ENCODE measurements around the gene SRGAP3. TPM values are rescaled to one million over a fixed set of nuclear protein-coding genes. Genes with fewer than 3 reads are reported as not detected.
A peak's percentile ranks its signal among the peaks of the same experiment; 100 is the strongest.

Gene SRGAP3
- total and polyA plus RNA-seq, 3 donors from 2014 or later, result 16.5 to 65.9 (median 58.5) TPM

DNA sequence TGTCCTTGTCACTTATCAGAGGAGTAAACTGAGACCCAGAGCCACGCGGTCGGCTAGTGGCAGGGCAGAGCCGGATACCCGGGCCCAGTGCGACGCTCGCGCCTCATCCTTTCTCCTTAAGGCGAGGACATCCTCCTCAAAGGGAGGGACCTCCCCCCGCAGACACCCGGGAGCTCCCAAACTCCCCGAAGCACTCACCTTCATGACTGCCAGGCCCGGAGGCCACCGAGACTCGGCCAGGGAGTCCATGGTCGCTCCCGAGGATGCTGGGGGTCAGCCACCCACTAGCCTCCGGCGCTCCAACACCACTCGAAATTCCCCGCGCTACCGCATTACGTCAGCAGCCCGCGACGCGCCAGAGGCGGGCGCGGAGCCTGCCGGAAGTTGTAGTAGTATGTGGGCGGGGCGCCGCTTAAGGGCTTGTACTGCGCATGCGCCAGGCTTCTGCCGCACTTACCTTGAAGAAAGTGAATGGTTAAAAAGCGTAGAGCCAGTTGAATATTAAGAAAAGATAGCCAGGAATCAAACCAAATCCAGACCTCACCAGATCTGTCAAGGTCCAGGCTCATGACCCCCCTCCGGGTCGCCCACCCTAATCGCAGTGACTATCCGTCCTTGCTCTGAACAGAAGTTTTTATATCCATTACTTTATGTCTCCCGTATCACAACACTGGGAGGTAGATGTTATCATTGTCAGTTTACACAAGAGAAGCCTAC lies 286.2 kb downstream of the SRGAP3 start, which contains the start of gene RAD18:
Gene RAD18 (minus strand): TSS at position 336 of the 717 bp plus-strand sequence. CDS start 87 bp downstream, at position 249.
- H3K9me3 ChIP-seq, result no peaks in the 10 kb centered on the region
- peak within 1 kb of the TSS; percentile 64 to 76 for H3K4me3 ChIP-seq
- H3K36me3 ChIP-seq (ENCODE audit: low read depth, missing control alignments), result no peaks in the 10 kb centered on the region
- intact Hi-C loops (cut with DNase I; ENCODE audit: low total_unique reads), result no loop called here
- 1% methylated on average over 16 to 44 of the region's 45 CpGs for WGBS, 2 donors
- peak; percentile 93 for DNase-seq
- H3K27me3 ChIP-seq, result no peaks in the 10 kb centered on the region
- H3K27ac ChIP-seq, result peak within 1 kb of the TSS; percentile 48 to 76
- TF ChIP-seq, protein P1, sequence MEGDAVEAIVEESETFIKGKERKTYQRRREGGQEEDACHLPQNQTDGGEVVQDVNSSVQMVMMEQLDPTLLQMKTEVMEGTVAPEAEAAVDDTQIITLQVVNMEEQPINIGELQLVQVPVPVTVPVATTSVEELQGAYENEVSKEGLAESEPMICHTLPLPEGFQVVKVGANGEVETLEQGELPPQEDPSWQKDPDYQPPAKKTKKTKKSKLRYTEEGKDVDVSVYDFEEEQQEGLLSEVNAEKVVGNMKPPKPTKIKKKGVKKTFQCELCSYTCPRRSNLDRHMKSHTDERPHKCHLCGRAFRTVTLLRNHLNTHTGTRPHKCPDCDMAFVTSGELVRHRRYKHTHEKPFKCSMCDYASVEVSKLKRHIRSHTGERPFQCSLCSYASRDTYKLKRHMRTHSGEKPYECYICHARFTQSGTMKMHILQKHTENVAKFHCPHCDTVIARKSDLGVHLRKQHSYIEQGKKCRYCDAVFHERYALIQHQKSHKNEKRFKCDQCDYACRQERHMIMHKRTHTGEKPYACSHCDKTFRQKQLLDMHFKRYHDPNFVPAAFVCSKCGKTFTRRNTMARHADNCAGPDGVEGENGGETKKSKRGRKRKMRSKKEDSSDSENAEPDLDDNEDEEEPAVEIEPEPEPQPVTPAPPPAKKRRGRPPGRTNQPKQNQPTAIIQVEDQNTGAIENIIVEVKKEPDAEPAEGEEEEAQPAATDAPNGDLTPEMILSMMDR (IDR thresholded peaks at IDR 0.05), result no peak
- TF ChIP-seq POLR2A (IDR thresholded peaks at IDR 0.05), result no peak
- H3K4me1 ChIP-seq, result peaks cover 7% of the 10 kb centered on the region

DNA sequence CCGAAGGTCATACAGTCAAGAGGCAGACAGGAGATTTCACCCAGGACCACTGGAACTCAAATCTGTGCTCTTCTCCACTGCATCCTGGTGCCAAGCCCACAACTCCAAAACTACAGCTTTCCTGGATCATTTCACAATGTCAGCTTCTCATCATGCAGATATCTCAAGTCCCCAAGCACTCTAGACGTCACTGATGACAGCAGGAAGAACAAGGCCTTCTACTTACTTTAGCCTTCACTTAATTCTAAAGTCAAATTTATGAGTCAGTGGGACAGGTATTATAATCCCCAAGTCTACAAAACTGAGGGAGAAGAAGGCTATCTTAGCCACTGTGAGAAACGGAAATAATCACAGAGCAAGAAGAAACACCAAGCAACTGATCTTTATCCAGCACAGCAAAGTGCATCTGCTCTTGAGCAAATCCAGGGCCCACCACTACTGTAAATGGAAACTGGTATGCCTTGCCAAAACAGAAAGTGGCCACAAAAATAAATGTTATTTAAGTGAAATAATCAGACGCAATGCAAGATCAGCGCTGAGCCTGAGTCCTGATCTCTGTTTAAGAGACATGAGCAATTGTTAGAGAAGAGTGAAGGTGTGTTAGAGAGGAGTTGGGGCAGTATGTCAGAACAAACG lies 287.1 kb downstream of the SRGAP3 start:
- Histone ChIP-seq H3K36me3 (ENCODE audit: low read depth, missing control alignments) (no peaks in the 10 kb centered on the region), H3K9me3 (no peaks in the 10 kb centered on the region), H3K27ac (no peak overlapping the region), H3K27me3 (no peaks in the 10 kb centered on the region), H3K4me3 (peak overlapping the region; percentile 64 to 76), H3K4me1 (peaks cover 7% of the 10 kb centered on the region)
- intact Hi-C loops (cut with DNase I; ENCODE audit: low total_unique reads), result no loop called here
- TF ChIP-seq POLR2A (IDR thresholded peaks at IDR 0.05), result no peak
- TF ChIP-seq, protein P1 (IDR thresholded peaks at IDR 0.05), result no peak
- 17 to 20% methylated on average over 6 of the region's 6 CpGs for WGBS, 2 donors
- no peak for DNase-seq

DNA sequence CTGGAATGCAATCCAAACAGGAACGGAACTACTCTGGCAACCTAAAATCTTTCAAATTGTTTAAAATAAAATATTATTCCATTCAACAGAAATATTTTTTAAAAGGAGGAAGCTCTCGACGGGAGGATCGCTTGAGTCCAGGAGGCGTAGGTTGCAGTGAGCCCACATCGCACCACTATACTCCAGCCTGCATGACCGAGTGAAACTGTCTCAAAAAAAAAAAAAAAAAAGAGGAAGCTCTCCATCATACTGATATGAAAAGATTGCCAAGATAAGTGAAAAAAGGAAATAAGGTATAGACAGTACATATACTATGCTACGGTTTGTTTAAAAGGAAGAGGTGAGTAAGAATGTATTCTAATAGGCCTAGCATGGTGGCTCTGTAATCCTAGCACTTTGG lies 289.8 kb downstream of the SRGAP3 start:
- WGBS, 2 donors, result 82 to 90% methylated on average over 8 of the region's 8 CpGs
- Histone ChIP-seq H3K4me1 (peaks cover 7% of the 10 kb centered on the region), H3K36me3 (ENCODE audit: low read depth, missing control alignments) (no peaks in the 10 kb centered on the region), H3K27ac (no peak overlapping the region), H3K27me3 (no peaks in the 10 kb centered on the region), H3K4me3 (no peak overlapping the region), H3K9me3 (no peaks in the 10 kb centered on the region)
- no peak for DNase-seq
- TF ChIP-seq, protein P1 (IDR thresholded peaks at IDR 0.05), result no peak
- TF ChIP-seq POLR2A (IDR thresholded peaks at IDR 0.05), result no peak
- intact Hi-C loops (cut with DNase I; ENCODE audit: low total_unique reads), result no loop called here

DNA sequence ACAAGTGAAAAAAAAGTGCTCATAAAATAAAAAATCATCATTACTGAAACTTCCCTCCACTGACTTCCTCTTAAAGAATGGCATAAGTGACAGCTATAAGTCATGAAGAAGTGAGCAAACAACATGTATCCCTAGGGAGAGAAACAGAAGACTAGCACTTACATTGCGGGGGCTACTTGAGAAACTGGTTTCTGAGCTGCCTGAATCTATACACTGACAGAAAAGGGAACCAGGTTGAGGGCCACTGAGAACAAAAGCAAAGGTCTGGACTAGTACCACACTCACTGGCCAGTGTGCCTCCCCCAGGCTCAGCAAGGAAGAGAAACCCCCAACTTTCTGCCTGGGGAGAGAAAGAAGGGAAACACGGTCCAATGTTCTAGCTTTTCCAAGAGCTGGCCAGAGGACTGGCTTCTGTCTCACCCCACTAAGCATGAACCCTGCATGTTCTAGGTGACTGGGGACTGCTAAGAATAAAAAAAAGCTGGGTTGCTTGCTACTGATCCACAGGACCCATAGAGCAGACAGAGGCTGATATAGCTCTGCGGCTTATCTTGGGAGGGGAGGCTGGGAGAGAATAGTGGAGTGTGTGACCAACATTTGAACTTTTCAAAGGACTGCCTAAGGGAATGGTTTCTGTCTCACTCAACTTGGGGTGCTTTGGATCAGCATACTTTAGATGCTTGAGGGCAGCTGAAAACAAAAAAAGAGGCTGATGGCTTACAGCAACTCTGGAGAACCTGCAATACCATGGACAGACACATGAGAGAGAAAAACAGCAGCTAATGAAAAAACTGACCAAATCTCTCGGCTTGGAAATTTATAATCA lies 294.3 kb downstream of the SRGAP3 start:
- Histone ChIP-seq H3K4me1 (no peaks in the 10 kb centered on the region), H3K9me3 (no peaks in the 10 kb centered on the region), H3K27ac (no peak overlapping the region), H3K27me3 (no peaks in the 10 kb centered on the region), H3K4me3 (no peak overlapping the region), H3K36me3 (ENCODE audit: low read depth, missing control alignments) (no peaks in the 10 kb centered on the region)
- intact Hi-C loops (cut with DNase I; ENCODE audit: low total_unique reads), result no loop called here
- no peak for TF ChIP-seq POLR2A (IDR thresholded peaks at IDR 0.05)
- WGBS, 2 donors, result 80% methylated on average over 4 of the region's 4 CpGs
- no peak for DNase-seq

DNA sequence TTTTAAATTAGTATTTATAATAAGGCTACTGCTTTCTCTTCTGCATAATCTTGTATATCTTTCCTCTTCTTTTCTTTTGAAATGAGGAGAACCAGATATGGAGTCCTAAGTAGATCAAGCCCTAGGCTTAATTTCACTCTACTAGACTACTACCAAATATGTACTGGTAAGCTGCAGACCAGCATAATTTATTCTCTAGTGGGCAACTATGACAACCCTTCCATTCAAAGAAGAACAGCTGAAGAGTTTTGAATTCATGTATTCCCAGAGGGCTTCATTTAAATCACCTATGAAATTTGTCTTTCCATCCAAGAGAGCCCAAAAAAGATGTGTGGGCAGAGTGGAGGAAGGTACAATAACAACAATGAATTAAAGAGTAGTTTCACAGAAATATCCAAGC lies 296.1 kb downstream of the SRGAP3 start:
- Histone ChIP-seq H3K27me3 (no peaks in the 10 kb centered on the region), H3K36me3 (ENCODE audit: low read depth, missing control alignments) (no peaks in the 10 kb centered on the region), H3K4me1 (no peaks in the 10 kb centered on the region)

More for the DNA sequence above, 296.1 kb downstream of the SRGAP3 start:
- H3K4me3 ChIP-seq, result no peak overlapping the region
- no peaks in the 10 kb centered on the region for H3K9me3 ChIP-seq
- H3K27ac ChIP-seq, result no peak overlapping the region
- intact Hi-C loops (cut with DNase I; ENCODE audit: low total_unique reads), result no loop called here
- TF ChIP-seq, protein P1 (IDR thresholded peaks at IDR 0.05), result no peak
- TF ChIP-seq POLR2A (IDR thresholded peaks at IDR 0.05), result no peak
- DNase-seq, result no peak

Measured in testis (tissue), 3 donors.